Measurements from ENCODE around the gene CEPT1.

Gene CEPT1

DNA sequence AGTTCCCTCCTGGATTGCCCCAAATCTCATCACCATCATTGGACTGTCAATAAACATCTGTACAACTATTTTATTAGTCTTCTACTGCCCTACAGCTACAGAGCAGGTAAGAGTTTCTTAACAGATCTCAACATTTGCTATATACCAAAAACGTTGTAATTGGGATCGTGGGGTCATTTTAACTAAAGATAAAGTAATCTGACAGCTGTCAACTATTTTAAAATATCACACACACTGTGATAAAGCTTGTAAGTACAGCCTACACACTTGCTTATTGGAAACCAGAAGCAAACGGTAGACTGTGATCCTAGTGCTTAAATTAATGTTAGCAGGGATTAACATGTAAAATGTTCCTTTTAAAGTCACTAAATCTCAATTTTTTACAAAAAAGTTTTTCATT is 7.9 kb downstream of the CEPT1 start:
- no peak for DNase-seq

DNA sequence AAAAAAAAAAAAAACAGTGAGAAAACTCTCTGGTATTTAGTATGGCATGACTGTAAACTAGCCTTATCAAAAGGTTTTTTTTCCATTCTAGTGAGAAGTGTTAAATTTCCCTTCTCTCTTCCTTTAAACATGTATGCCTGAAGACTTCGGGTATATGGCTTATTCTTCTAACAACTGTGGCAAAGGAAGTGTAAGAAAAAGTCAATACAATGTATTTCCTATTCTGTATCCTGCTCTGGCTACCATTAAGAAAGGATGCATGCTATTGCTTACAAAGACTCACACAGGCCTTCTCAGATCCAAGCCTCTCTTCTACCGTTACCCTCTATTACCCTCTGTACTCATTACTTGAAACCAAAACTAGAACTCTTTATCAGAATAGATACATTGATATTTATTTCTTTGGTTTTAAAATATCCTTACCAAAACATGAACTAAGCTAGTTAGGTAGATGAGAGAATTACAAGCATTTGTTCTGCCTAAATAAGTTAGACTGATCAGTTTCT is 8.4 kb downstream of the CEPT1 start:
- no peak for DNase-seq

- no peak for DNase-seq
These were observed 11.8 kb downstream of the CEPT1 start for GRCh38 chr1:111151838-111152237.

DNA sequence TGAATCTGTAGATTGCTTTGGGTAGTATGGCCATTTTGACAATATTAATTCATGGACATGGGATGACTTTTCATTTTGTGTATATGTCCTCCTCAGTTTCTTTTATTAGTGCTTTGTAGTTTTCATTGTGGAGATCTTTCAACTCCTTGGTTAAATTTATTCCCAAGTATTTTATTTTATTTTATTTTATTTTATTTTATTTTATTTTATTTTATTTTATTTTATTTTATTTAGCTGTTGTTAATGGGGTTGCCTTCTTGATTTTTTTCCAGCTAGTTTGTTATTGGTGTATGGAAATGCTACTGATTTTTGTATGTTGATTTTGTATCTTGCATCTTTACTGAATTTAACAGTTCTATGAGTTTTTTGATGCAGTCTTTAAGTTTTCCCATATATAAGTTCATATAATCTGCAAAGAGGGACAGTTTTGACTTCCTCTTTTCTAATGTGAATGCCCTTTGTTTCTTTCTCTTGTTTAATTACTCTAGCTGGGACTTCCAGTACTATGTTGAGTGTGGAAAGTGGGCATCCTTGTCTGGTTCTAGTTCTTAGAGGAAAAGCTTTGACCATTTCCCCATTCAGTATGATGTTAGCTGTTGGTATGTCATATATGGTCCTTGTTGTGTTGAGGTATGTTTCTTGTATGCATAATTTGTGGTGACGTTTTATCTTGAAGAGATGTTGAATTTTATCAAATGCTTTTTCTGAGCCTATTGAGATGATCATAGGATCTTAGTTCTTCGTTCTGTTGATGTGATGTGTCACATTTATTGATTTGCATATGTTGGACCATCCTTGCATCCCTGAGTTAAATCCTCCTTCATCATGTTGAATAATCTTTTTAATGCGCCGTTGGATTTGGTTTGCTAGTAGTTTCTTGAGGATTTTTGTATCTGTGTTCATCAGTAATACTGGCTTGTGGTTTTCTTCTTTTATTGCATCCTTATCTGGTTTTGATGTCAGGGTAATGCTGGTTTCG is 14.3 kb downstream of the CEPT1 start:
- no peak for DNase-seq

GRCh38 chr1:111157431-111157830 is 17.4 kb downstream of the CEPT1 start:
- no peak for DNase-seq

GRCh38 chr1:111161843-111162487 is 21.9 kb downstream of the CEPT1 start:
- DNase-seq: no peak

DNA sequence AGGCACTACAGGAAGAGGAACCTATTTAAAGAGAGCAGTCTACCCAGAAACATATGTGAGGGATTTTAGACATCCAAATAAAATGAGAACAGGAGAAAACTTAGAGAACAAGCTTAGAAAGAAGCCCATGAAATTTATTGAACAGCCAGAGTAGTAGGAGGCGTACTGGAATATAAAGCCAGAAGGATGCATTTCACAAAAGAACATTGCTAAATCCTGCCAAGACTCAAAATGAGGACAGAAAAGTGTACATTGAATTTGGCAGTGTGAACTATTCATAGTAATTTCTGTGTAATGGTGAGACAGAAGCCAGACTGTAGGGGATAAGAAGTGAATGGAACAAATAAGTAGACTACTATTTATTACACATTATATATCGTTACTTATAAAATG is 22.5 kb downstream of the CEPT1 start:
- no peak for DNase-seq

GRCh38 chr1:111163363-111163762 is 23.3 kb downstream of the CEPT1 start:
- DNase-seq: no peak

DNA sequence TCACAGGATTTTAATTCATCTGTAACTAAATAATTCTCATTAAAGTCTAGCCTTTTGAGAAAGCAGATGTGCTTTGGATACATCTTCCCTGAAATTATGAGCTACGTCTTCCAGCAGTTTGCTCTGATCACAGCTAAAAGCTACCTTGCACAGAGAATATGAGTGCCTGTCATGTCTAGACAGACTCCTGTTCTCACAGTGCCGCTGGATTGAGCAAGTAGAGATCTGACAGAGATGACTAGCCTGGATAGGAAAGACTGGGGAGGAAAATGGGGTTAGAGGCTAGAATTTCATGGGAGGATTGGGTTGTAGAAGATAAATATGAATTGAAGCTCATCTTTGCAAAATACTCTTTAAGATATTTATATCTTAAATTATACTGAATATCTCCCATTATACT is 24.1 kb downstream of the CEPT1 start:
- DNase-seq: no peak

- no peak for DNase-seq
These were observed 32.4 kb downstream of the CEPT1 start for GRCh38 chr1:111172463-111172862.

DNA sequence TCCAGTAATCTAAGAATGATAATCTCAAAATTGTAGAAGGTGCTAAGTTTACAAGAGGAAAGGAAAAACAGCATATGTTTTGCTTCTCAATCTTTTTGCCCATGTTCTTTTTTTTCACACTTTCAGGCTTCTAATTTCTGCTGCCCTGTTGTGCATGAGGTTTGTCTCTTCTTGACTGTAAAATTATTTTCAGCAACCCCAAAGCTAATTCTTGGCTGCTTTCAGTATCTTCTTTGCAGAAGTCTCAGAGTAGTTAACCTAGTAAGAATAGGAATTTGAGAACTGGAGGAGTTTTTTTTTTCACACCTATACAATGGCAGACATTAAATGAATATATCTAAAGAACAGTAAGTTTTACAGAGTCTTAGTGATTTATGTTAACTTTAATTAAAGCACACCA is 34.0 kb downstream of the CEPT1 start:
- no peak for DNase-seq

DNA sequence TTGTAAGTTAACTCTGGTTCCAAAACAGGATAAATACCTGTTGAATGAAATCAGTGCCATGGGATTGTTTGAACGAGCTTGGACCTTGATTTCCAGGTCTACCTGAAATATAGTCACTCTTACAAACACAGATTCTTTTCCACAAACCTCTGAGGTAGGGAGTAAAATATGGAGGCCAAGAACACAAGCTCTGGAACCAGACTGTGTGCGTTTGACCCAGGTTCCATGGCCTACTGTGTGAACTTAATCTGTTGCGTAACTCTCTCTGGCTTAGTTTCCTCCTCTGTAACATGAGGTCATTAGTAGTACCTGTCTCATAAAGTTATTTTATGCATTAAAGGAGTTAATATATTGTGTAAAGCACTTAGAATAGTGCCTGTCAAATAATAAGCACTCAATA is 35.3 kb downstream of the CEPT1 start:
- no peak for DNase-seq

GRCh38 chr1:111176678-111177077 is 36.7 kb downstream of the CEPT1 start:
- DNase-seq: no peak

DNA sequence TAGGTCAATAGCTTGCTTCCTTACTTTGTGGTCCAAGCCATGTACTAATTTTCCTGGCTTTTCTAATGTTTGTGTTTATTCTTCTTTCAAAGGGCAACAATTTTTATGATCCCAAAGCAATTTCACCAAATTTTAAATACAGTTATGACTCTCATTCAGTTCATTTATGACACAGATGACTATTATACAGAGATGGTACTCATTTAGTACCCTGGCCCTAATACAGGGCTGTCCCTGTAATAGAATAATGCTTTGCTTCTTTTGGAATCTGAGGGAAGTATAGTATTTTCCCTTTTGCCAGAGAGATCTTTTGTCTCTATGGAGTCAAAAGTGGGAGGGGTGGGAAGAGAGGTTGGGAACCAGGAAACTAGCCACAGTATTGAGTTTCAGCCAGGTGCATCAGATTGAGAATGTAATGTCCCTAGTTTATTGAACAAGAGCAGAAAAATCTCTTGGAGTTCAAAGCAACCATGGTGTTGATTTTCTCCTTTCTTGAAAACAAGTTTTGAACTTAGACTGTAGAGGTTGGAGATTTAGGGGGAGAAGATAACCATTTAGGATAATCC is 40.0 kb downstream of the CEPT1 start:
- peak; percentile 57 for DNase-seq

DNA sequence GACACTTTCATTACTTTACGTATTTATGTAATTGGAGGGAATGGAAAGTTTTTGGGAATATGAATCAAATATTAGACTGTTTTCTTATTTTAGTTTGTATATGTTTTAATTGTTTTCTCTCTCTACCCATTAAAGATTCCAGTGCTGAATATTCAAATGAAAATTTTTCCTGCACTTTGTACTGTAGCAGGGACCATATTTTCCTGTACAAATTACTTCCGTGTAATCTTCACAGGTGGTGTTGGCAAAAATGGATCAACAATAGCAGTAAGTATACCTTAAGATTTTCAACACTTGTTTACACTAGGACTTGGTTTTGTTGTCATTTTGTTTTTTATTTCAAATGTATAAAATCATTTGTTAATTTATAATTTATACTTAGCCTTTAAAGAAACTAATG is 42.0 kb downstream of the CEPT1 start:
- DNase-seq: no peak

DNA sequence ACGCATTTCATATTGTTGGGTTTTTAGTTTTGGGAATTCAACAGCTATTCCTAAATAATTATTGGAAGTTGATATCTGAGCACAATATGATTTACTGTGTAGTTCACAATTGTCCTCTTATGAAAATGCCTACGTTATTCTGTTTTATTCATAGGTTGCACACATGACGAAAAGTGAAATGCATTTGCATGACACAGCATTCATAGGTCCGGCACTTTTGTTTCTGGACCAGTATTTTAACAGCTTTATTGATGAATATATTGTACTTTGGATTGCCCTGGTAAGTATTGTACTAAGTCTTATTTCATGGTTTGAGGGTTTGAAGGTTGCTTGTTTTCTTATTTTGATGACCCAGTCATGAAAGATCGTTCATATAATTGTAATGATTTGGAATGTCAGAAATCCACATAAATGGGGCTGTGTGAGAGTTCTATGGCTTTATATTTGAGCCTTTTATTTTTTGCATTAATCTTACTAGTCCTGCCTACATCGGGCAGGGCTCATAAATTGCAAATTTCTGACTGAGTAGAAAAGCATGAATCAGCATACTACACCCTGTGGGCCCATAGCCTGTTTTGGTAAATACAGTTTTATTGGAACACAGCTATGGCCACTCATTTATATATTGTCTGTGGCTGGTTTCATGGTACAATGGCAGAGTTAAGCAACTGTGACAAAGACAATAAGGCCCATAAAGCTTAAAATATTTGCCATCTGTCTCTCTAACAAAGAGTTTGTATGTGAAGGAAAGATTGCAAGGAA is 43.5 kb downstream of the CEPT1 start:
- DNase-seq: no peak

DNA sequence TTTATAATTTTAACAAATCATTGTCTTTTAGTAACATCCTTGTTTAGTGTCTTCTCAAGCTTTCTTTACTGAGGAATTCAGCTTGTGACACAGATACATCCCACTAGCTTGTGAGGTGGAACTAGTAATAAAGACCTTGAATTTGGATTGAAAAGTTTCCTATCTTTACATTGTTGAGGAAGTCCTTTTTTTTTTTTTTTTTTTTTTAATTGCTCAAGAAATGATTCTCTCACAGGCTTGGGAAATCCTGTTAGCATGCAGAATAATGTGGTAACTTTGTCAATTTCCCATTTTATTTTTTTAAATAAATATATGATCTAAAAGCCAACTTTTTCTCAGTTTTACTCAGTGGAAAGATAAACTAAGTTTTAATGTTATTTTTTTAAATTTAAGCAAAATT is 44.6 kb downstream of the CEPT1 start:
- DNase-seq: no peak

DNA sequence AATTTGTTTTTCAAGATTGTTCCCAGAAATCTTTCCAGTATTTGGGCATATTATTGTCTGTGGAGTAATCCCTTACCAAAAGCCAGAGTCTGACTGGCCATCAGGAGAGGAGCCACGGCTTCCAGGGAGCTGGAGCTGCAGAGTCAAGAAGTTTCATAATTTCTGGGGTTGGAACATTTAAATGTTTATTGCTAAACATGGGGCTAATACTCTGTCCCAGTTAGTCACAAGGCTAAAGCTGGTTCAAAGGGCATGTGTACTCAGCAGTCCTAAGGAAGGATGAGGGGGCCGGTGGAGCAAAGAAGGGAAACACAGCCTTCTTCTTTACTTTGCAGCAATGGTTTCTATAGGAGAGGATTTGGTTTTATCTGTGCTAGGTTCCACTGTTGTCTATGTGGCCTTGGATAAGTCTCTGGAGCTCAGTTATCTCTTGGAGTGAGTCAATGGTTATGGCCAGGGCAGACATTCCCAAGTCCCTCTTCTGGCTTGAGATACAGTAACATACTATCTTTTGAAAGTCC is 51.0 kb downstream of the CEPT1 start:
- no peak for DNase-seq

DNA sequence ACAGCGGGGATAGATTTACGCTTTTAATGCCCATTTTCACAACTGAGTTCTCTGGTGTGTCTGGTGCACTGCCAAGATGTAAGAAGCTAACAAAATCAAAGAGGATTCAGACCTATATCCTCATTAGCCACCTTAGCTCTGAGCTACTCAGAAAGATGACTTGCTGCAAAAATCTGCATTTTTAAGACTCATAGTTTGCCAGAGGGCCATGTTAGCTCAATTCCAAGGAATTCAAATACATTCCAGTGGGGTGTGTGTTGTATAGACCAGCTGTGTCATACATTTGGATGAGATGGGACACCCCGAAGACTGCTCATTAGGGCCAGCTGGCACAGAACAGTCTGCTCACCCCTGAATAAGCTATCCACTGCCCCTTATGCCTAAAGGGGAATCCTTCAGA is 51.5 kb downstream of the CEPT1 start:
- no peak for DNase-seq

- no peak for DNase-seq
These were observed 52.1 kb downstream of the CEPT1 start for GRCh38 chr1:111192074-111192473.

DNA sequence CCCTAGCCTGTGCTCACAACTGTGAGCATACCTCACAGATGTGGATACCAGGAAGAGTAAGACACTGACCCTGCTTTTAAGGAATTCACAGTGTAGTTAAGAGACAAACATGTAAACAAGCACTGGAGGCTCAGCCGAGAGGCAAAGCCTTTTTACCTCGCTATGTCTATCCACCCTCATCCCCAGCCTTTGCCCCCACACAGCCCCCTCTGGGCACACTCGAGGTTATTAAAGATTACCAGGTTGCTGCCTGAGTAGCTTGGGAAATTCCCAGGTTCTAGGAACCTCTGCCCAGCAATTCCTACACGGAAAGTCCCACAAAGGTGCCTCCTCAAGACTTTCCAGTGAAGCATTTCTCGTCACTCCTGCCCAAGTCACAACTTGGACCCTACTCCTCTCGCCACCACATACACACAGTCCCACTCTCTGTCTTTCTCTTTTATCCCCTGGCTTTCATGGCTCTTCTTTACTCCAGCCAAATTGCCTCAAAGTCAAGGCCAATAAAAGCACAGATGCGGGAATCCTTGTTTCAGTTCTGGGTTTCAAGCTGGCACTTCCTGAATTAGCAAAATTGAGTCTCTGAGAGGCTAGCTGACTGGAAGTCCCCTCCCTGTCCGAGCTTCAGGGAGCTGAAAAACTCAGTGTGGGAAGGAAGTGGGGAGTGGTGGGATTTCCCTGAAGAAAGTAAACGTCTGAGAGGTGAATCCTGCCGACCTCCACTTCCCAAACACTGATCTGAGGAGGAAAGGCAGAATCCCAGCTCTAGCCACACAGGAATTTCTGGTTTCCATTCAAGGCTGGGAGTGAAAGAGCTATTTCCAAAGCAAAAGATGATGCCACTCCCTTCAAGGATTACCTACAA is 52.9 kb downstream of the CEPT1 start:
- DNase-seq: no peak
